Measurements from ENCODE around the gene TEKT2. TPM values are rescaled to one million over a fixed set of nuclear protein-coding genes. Genes with fewer than 3 reads are reported as not detected.
A peak's percentile ranks its signal among the peaks of the same experiment; 100 is the strongest.

Gene TEKT2
- total RNA-seq, 4 donors from 2014 or later, result not detected

GRCh38 chr1:36126797-36127500 lies 43.1 kb downstream of the TEKT2 start:
- Histone ChIP-seq H3K27me3 (peaks cover 0 to 7% of the 10 kb centered on the region in 2 donors), H3K4me1 (peaks cover 0 to 5% (median 0%) of the 10 kb centered on the region in 4 donors), H3K27ac (no peak overlapping the region), H3K36me3 (no peaks in the 10 kb centered on the region), H3K9me3 (no peaks in the 10 kb centered on the region), H3K4me3 (no peak overlapping the region)
- DNase-seq, result no peak
- TF ChIP-seq CTCF (IDR thresholded peaks at IDR 0.05) (no peak), POLR2A (IDR thresholded peaks at IDR 0.05) (no peak)

DNA sequence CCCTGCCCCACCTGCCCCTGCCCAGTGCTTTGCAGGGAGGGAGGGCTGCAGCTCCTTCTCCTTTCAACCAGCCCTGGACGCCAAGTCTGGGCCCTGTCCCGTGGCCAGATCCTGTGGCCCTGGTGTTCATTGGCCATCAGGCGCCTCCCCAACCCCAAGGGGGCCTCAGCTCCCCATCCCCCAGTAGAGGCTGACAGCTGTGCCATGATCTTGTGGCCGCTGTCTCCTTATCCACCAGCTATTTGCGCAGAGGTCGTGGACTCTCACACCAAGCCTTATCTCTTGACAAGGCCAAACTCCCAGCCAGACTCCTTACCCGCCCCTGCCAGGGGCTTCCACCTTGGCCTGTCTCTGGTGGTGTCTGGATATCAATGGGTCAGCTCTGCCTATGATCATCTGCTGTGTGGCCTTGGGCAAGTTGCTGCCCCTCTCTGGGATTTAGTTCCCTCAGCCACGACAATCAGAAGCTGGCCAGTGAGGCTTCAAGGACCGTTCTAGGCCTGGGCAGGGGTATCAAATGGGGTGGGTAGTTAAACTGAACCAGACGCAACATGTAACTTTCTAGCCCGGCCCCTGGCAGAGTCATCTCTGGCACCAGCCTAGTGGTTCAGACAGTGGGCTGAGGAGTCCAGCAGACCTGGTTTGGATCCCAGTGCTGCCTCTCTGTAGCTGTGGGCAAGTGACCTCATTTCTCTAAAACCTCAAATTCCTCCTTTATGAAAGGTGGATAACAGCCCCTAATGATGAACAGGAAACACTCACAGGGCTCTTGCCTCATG lies 44.4 kb downstream of the TEKT2 start:
- Histone ChIP-seq H3K27ac (no peak overlapping the region), H3K27me3 (peaks cover 0 to 7% of the 10 kb centered on the region in 2 donors), H3K36me3 (no peaks in the 10 kb centered on the region), H3K4me3 (no peak overlapping the region), H3K4me1 (peaks cover 0 to 5% (median 0%) of the 10 kb centered on the region in 4 donors), H3K9me3 (no peaks in the 10 kb centered on the region)
- no peak for TF ChIP-seq POLR2A (IDR thresholded peaks at IDR 0.05)
- DNase-seq, result no peak

- DNase-seq, result no peak
- H3K9me3 ChIP-seq, result no peaks in the 10 kb centered on the region
- no peak for TF ChIP-seq POLR2A (IDR thresholded peaks at IDR 0.05)
- TF ChIP-seq CTCF (IDR thresholded peaks at IDR 0.05), result no peak
- H3K4me1 ChIP-seq, result peaks cover 0 to 8% (median 0%) of the 10 kb centered on the region in 4 donors
- H3K27me3 ChIP-seq, result peaks cover 0 to 7% of the 10 kb centered on the region in 2 donors
- no peak overlapping the region for H3K27ac ChIP-seq
- H3K4me3 ChIP-seq, result no peak overlapping the region
- H3K36me3 ChIP-seq, result no peaks in the 10 kb centered on the region
These were observed 45.0 kb downstream of the TEKT2 start for GRCh38 chr1:36128905-36129206.

DNA sequence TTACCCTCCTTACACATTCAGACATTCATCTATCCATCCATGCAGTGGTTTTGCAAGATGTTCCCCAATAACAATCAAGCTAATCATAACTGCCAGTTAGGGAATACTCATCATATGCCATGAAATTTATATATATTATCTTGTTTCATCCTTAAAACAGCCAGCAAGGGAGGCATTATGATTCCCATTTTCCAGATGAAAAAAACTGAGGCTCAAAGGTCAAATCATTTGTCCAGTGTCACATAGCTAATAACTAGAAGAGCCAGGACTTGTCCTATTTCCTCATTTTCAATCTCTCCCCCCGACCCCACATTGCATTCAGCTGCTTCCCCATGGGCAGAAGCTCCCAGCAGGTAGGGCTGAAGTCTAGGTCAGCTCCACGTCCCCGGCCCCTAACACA lies 48.1 kb downstream of the TEKT2 start:
- TF ChIP-seq CTCF (IDR thresholded peaks at IDR 0.05) (no peak), POLR2A (IDR thresholded peaks at IDR 0.05) (no peak)
- Histone ChIP-seq H3K9me3 (no peaks in the 10 kb centered on the region), H3K27me3 (no peaks in the 10 kb centered on the region), H3K36me3 (peaks cover 0 to 11% (median 0%) of the 10 kb centered on the region in 3 donors), H3K4me3 (no peak overlapping the region), H3K27ac (no peak overlapping the region), H3K4me1 (peaks cover 0 to 12% (median 0%) of the 10 kb centered on the region in 4 donors)
- no peak for DNase-seq

DNA sequence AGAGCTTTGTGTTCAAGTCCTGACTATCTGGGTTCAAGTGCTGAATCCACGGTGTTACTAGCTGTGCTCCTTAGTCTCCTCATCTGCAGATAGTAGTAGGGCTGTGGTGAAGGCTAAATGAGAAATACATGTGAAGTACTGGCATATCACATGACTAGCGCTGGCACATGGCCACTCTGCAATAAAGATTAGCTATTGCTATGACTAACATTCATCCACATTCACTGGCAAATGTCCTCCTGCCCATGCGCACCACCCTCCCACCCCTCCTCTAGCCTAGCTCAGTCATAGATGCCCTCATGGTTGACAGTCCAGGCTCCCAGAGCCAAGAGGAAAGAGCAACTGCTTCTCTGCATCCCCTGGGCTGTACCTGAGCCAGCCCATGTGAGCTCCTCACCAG lies 49.6 kb downstream of the TEKT2 start:
- H3K27ac ChIP-seq, result peak overlapping the region in 1 of 4 donors; percentile 50
- H3K27me3 ChIP-seq, result no peaks in the 10 kb centered on the region
- peak in 2 of 3 donors; percentile 90 to 93 for DNase-seq
- no peak overlapping the region for H3K4me3 ChIP-seq
- H3K36me3 ChIP-seq, result peaks cover 0 to 25% (median 0%) of the 10 kb centered on the region in 3 donors
- H3K9me3 ChIP-seq, result no peaks in the 10 kb centered on the region
- TF ChIP-seq CTCF (IDR thresholded peaks at IDR 0.05) (no peak), POLR2A (IDR thresholded peaks at IDR 0.05) (peak in 1 of 2 donors; percentile 21)
- peaks cover 0 to 12% (median 0%) of the 10 kb centered on the region in 4 donors for H3K4me1 ChIP-seq

GRCh38 chr1:36134031-36134430 lies 50.1 kb downstream of the TEKT2 start:
- Histone ChIP-seq H3K4me3 (no peak overlapping the region), H3K4me1 (peaks cover 0 to 12% (median 0%) of the 10 kb centered on the region in 4 donors), H3K27ac (peak overlapping the region in 1 of 4 donors; percentile 50), H3K27me3 (no peaks in the 10 kb centered on the region), H3K36me3 (peaks cover 0 to 29% (median 0%) of the 10 kb centered on the region in 3 donors), H3K9me3 (no peaks in the 10 kb centered on the region)
- DNase-seq, result no peak
- no peak for TF ChIP-seq CTCF (IDR thresholded peaks at IDR 0.05)
- TF ChIP-seq POLR2A (IDR thresholded peaks at IDR 0.05), result no peak

Measured in Peyer's patch (tissue), 4 donors.